GM21360 (cell line): ENCODE measurements around the gene RPSA.
"Not testable (repeated sequence)": the region's sequence is repeated elsewhere in the genome, so short reads cannot be mapped to it uniquely, and the experiment has no call there.

Source experiments
- ATAC-seq: cut with Tn5 transposase; IDR thresholded peaks from one replicate; pipeline ENCODE4 v1.9.1; 2021; ENCODE audit warnings: mild to moderate bottlenecking, moderate library complexity; ENCODE audit not compliant: unreplicated experiment

RPSA gene

DNA sequence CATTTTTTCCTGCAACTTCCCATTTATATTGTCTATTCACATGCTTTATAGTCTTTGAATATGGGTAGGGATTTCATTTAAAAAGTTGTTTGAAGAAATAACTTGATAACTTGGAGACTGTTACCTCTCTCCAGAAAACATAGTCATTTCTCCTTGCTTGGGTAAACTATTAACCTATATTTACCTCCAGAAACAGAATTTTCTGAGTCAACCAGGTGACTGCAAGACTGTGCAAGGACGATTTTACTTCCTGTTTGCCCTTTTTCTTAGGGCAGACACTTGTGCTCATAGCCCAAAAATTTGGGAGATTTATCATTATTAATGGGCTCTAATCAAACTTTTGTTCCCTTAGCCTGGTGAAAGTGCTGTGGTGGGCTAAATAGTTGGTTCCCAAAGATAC is 46.6 kb downstream of the RPSA start:
- ATAC-seq: no peak

DNA sequence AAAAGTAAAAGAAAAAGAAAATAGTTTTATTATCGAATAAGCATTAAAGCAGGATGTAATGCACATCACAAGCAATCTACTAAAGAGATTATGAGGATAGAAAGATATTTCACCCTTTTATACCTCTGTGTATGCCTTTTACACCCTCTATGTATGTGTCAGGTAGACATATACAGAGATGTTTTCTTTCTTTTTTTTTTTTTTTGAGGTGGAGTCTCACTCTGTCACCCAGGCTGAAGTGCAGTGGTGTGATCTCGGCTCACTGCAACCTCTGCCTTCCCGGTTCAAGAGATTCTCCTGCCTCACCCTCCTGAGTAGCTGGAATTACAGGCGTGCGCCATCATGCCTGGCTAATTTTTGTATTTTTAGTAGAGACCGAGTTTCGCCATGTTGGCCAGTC is 47.4 kb downstream of the RPSA start:
- not testable (repeated sequence) for ATAC-seq

DNA sequence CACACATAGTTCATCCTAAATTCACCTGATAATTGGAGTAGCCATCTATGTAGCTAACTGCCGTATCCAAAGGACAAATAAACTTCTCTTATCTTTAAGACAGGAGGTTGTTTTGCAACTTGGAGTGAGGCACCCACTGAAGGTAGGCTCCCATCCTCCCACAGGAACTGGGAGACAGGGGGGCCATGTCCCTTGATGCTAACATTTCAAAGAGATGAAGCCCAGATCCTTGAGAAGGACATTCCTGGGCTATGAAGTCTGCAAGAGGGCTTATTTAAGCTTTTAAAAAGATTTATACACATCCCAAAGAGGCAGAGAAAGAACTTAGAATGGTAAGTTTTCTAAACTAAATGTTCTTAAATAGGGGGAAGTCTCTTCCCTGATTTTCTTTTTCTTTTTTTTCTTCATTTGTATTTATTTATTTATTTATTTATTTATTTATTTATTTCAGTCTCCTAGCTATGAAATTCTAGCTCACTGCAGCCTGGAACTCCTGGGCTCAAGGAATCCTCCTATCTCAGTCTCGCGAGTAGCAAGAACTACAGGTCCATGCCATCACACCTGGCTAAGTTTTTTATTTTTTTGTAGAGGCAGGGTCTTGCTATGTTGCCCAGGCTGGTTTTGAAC is 48.2 kb downstream of the RPSA start:
- no peak for ATAC-seq

DNA sequence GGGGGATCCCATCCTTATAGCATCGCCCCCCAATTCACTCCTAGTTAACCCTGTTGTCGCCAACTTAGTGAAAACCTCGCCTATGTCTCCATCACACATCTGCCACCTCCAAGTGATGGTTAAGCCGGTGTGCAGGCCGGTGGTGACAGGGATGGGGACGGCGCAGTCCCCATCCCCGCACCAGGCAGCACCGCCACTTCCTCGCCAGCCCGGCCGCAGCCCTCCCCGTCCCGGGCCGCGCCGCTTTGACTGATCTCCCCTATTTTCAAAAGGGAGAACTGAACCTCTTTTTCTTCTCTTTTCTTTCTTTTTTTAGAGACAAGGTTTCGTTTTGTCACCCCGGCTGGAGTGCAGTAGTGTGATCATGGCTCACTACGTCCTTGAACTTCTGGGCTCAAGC is 49.6 kb downstream of the RPSA start:
- no peak for ATAC-seq

GRCh38 chr3:39457361-39457760 is 50.8 kb downstream of the RPSA start:
- no peak for ATAC-seq

- ATAC-seq: not testable (repeated sequence)
Measured at GRCh38 chr3:39458579-39458978, 52.1 kb downstream of the RPSA start.

DNA sequence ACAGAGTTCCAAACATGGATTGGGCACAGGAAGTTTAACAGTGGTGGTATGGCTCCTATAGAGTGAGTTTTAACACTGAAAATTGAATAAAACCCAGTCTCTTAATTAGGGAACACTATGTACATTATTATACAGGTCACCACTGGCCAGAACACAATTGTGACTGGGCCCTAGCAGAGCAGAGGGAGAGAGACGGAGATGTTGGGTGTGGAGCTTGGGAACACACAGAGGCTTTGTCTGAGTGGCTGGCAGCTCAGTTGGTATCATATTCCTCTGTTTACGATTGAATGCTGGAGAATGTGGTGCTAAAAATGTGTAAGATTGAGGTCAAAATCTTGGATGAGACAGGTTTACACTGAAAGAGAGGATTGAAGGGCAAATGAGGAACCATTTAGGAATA is 54.2 kb downstream of the RPSA start:
- ATAC-seq: no peak
